OCI-LY1 (cell line): ENCODE measurements around the gene NEMF.
"Not testable (repeated sequence)": the region's sequence is repeated elsewhere in the genome, so short reads cannot be mapped to it uniquely, and the experiment has no call there.

Source experiments
- H2AFZ ChIP-seq: fragments of 200-600 bp; sonication (generic), shearing (Covaris generic); 2 replicates; pipeline ENCODE4 v1.6.0; 2014; ENCODE audit warnings: antibody characterized with exemption, mild to moderate bottlenecking, low read length
- H3F3A ChIP-seq: fragments of 200-600 bp; sonication (generic), shearing (Covaris generic); 2 replicates; pipeline ENCODE4 v1.6.0; 2014; ENCODE audit warnings: mild to moderate bottlenecking, antibody characterized with exemption, low read length, moderate library complexity; ENCODE audit not compliant: insufficient read depth
- H3K27ac ChIP-seq: fragments of 200-600 bp; sonication (generic); 2 replicates; pipeline ENCODE4 v1.5.1; 2014; ENCODE audit warnings: low read length, mixed run types, mild to moderate bottlenecking, low read depth; ENCODE audit not compliant: poor library complexity, severe bottlenecking
- H3K27me3 ChIP-seq: fragments of 200-600 bp; sonication (generic); 2 replicates; pipeline ENCODE4 v1.6.0; 2014; ENCODE audit warnings: antibody characterized with exemption, mild to moderate bottlenecking, low read length, moderate library complexity; ENCODE audit not compliant: insufficient read depth
- H3K36me3 ChIP-seq: fragments of 200-600 bp; sonication (generic); 2 replicates; pipeline ENCODE4 v1.6.1; 2014; ENCODE audit warnings: mild to moderate bottlenecking, antibody characterized with exemption, low read length, moderate library complexity, mixed read lengths; ENCODE audit not compliant: insufficient read depth
- H3K4me1 ChIP-seq: fragments of 200-600 bp; sonication (generic); 2 replicates; pipeline ENCODE4 v1.5.1; 2014; ENCODE audit warnings: mild to moderate bottlenecking, low read length, moderate library complexity; ENCODE audit not compliant: insufficient read depth, severe bottlenecking
- H3K4me2 ChIP-seq: fragments of 200-600 bp; sonication (generic), shearing (Covaris generic); 2 replicates; pipeline ENCODE4 v1.6.1; 2014; ENCODE audit warnings: low read length
- H3K4me3 ChIP-seq: fragments of 200-600 bp; sonication (generic); 2 replicates; pipeline ENCODE4 v1.5.1; 2014; ENCODE audit warnings: low read length, low read depth, mild to moderate bottlenecking, mixed read lengths; ENCODE audit not compliant: poor library complexity, severe bottlenecking
- H3K79me2 ChIP-seq: fragments of 200-600 bp; shearing (Covaris generic); 2 replicates; pipeline ENCODE4 v1.6.1; 2016; ENCODE audit warnings: mixed run types, low read length, mixed read lengths; ENCODE audit not compliant: insufficient read depth
- H3K9ac ChIP-seq: fragments of 200-600 bp; sonication (generic), shearing (Covaris generic); 2 replicates; pipeline ENCODE4 v1.6.1; 2014; ENCODE audit warnings: mild to moderate bottlenecking, low read length, mixed read lengths
- H3K9me2 ChIP-seq: fragments of 200-600 bp; sonication (generic), shearing (Covaris generic); 2 replicates; pipeline ENCODE4 v1.6.1; 2014; ENCODE audit warnings: low read depth, mild to moderate bottlenecking, low read length, mixed read lengths
- H3K9me3 ChIP-seq: fragments of 200-600 bp; shearing (Covaris generic); 2 replicates; pipeline ENCODE4 v1.6.1; 2014; ENCODE audit warnings: low read length, mixed read lengths
- H4K20me1 ChIP-seq: fragments of 200-600 bp; sonication (generic), shearing (Covaris generic); 2 replicates; pipeline ENCODE4 v1.6.0; 2016; ENCODE audit warnings: mild to moderate bottlenecking, low read length; ENCODE audit not compliant: insufficient read depth
- CTCF ChIP-seq: fragments of 200-600 bp; sonication (generic), shearing (Covaris generic); IDR thresholded peaks from 2 replicates; pipeline ENCODE4 v1.5.1; 2017; ENCODE audit warnings: mild to moderate bottlenecking, antibody characterized with exemption, low read length, moderate library complexity, mixed read lengths
- EZH2 ChIP-seq: fragments of 200-600 bp; sonication (generic), shearing (Covaris generic); IDR thresholded peaks from 2 replicates; pipeline ENCODE4 v1.8.0; 2017; ENCODE audit warnings: borderline replicate concordance, mixed run types, mild to moderate bottlenecking, antibody characterized with exemption, low read length, moderate library complexity, mixed read lengths

The NEMF gene

GRCh38 chr14:49774106-49774505 is 78.5 kb downstream of the NEMF start:
- no peak overlapping the region for H3K9ac ChIP-seq
- H3K27ac ChIP-seq = no peak overlapping the region
- no peak overlapping the region for H3K4me2 ChIP-seq
- H3K27me3 ChIP-seq = no peaks in the 10 kb centered on the region
- H3K9me2 ChIP-seq = no peaks in the 10 kb centered on the region
- H3F3A ChIP-seq = no peaks in the 10 kb centered on the region
- TF ChIP-seq CTCF (no peak), EZH2 (no peak)
- no peak overlapping the region for H2AFZ ChIP-seq
- peaks cover 11% of the 10 kb centered on the region; the same call in 1 of the 2 replicates for H3K79me2 ChIP-seq
- H3K36me3 ChIP-seq = peaks cover 45% of the 10 kb centered on the region
- H3K4me3 ChIP-seq = no peak overlapping the region
- H4K20me1 ChIP-seq = no peaks in the 10 kb centered on the region
- H3K4me1 ChIP-seq = peaks cover 22% of the 10 kb centered on the region
- H3K9me3 ChIP-seq = no peaks in the 10 kb centered on the region

- H3K27ac ChIP-seq, H3K4me3 ChIP-seq, H3K27me3 ChIP-seq, H3F3A ChIP-seq, H4K20me1 ChIP-seq, H3K9ac ChIP-seq, H3K9me3 ChIP-seq, H3K9me2 ChIP-seq, H3K4me2 ChIP-seq, H2AFZ ChIP-seq: not testable (repeated sequence)
- peaks cover 30% of the 10 kb centered on the region for H3K36me3 ChIP-seq
- peaks cover 16% of the 10 kb centered on the region; the same call in 1 of the 2 replicates for H3K79me2 ChIP-seq
- peaks cover 35% of the 10 kb centered on the region for H3K4me1 ChIP-seq
These were observed 80.9 kb downstream of the NEMF start for GRCh38 chr14:49771691-49772090.

- peaks cover 16% of the 10 kb centered on the region; the same call in 1 of the 2 replicates for H3K79me2 ChIP-seq
- H3K9me3 ChIP-seq = no peaks in the 10 kb centered on the region
- no peaks in the 10 kb centered on the region for H3F3A ChIP-seq
- peak overlapping the region; percentile 92 for H3K4me3 ChIP-seq
- peaks cover 23% of the 10 kb centered on the region for H3K36me3 ChIP-seq
- no peaks in the 10 kb centered on the region for H3K27me3 ChIP-seq
- no peaks in the 10 kb centered on the region for H3K9me2 ChIP-seq
- peak overlapping the region; percentile 98 for H3K9ac ChIP-seq
- no peak overlapping the region for H2AFZ ChIP-seq
- peaks cover 36% of the 10 kb centered on the region for H3K4me1 ChIP-seq
- TF ChIP-seq EZH2 (no peak), CTCF (no peak)
- H3K4me2 ChIP-seq = peak overlapping the region; percentile 96
- H3K27ac ChIP-seq = peak overlapping the region; percentile 74
- no peaks in the 10 kb centered on the region for H4K20me1 ChIP-seq
These were observed 82.3 kb downstream of the NEMF start for GRCh38 chr14:49770212-49770817.
